SW 1271 (cell line): ENCODE results near the gene STAB2.

Experiments used
- DNase-seq, 2 experiments: peaks; one replicate each; lab custom pipeline; 2025; lab: John Stamatoyannopoulos, UW

The STAB2 gene, protein sequence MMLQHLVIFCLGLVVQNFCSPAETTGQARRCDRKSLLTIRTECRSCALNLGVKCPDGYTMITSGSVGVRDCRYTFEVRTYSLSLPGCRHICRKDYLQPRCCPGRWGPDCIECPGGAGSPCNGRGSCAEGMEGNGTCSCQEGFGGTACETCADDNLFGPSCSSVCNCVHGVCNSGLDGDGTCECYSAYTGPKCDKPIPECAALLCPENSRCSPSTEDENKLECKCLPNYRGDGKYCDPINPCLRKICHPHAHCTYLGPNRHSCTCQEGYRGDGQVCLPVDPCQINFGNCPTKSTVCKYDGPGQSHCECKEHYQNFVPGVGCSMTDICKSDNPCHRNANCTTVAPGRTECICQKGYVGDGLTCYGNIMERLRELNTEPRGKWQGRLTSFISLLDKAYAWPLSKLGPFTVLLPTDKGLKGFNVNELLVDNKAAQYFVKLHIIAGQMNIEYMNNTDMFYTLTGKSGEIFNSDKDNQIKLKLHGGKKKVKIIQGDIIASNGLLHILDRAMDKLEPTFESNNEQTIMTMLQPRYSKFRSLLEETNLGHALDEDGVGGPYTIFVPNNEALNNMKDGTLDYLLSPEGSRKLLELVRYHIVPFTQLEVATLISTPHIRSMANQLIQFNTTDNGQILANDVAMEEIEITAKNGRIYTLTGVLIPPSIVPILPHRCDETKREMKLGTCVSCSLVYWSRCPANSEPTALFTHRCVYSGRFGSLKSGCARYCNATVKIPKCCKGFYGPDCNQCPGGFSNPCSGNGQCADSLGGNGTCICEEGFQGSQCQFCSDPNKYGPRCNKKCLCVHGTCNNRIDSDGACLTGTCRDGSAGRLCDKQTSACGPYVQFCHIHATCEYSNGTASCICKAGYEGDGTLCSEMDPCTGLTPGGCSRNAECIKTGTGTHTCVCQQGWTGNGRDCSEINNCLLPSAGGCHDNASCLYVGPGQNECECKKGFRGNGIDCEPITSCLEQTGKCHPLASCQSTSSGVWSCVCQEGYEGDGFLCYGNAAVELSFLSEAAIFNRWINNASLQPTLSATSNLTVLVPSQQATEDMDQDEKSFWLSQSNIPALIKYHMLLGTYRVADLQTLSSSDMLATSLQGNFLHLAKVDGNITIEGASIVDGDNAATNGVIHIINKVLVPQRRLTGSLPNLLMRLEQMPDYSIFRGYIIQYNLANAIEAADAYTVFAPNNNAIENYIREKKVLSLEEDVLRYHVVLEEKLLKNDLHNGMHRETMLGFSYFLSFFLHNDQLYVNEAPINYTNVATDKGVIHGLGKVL (N-terminal part only)

DNA sequence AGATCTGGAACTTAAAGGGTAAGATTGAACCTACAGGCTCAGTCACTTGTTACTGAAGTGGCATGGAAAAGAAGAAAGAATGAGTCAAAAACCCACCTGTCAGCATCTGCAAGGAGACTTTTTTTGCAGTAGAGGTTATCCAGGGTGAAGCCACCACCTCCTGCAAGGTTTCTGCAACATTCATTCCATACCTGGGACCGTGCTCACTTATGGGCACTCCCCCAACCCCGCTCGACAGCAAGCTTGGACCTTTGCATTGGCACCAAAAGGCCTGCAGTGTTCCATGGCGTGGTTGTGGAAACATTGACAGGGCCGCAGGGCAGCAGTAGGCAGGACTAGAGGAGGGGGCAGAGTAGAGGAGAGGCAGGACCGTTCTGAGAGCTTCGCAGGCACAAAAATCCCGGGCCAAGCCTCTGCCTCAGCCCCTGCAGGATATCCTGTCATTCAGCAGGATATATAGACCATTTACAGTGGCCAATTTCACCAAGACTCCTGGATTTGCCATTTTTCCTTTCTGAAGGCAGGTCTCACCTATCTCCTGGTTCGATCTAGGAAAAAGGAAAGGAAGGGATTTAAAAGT, at the start of gene STAB2:
STAB2 (plus strand) TSS at position 483 of the 580 bp plus-strand sequence. CDS start 204 bp downstream, outside the sequence.
- DNase-seq = no peak

DNA sequence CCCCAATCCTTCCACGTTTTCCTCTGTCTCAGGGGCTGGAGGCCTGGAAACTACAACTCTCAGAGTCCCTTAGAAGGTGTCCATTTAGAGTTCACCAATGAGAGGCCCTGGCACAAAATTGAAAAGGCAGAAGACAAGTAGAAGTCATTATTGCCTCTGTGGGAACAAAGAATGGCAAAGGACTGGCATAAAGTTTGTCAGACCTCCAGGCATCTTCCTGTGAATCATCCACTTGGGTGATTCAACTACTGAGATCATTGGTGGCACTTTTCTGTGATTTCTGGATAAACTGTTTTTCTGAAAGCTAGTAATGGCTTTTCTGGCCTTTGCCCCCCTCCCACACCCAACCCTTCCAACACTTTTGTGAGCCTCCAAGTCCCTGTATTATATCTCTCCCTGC, 48.7 kb upstream of the STAB2 start:
- DNase-seq = peak in 1 of 2 experiments; percentile 4

DNA sequence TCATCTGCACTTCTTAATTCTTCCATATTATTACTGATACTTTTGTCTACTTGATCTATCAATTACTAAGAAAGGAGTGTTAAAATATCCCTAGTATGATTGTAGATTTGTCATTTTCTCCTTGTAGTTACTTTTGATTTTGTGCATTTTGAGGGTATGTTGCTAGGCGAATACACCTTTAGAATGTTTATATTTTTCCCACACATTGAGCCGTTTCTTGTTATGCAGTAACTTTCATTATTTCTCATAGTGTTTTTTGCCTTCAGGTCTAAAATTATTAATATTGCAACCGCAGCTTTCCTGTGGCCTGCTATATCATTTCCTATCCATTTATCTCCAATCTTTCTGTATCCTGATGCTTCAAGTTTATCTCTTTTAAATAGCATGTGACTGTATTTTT, 46.8 kb upstream of the STAB2 start:
- no peak for DNase-seq

DNA sequence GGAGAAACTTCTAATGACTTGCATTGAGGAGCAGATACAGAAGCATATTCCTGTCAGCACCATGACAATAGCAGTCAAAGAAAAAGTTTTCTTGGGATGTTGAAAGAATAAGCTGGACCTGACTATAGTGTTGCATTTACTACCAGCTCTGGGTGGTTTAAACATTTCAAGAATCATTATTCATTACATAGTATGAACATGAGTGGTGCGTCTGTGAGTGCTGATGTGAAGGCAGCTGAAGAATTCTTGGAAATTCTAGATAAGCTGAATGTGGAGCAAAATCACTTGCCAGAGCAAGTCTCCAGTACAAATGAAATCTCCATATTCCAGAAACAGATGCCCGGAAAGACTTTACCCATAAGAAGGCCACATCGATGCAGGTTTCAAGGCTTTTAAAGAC, 45.0 kb upstream of the STAB2 start:
- DNase-seq = no peak

DNA sequence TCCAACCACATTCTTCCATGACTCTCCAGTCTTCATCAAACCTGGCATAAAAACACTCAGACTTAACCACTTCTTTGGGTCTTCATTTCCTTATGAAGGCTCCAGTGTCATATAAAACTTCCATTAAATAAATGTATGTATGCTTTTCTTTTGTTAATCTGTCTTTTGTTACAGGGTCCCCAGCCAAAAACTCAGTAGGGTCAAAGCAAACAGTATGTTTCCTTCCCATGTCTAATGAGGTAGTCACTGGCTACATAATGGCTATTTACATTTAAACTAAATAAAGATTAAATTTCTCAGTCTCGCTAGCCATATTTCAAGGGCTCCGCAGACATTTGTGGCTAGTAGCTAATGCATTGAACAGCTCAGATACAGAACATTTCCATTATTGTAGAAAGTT, 40.1 kb upstream of the STAB2 start:
- no peak for DNase-seq

DNA sequence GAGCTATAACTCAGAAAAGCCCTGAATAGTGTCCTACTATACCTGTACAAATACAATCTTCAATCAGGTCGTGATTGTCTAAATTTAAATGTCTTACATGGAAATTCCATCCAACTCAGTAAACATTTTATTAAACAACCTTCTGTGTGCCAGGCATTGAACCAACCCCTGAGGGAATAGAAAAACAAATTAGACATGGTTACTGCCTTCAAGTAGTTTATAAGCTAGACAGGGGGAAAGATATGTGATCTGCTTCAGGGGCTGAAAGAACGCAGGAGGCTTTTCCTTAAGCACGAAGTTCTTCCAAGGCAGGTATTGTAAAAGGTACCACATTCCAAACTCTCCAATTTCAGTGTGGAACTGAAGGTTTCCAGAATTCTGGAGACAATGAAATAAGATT, 39.7 kb upstream of the STAB2 start:
- no peak for DNase-seq

DNA sequence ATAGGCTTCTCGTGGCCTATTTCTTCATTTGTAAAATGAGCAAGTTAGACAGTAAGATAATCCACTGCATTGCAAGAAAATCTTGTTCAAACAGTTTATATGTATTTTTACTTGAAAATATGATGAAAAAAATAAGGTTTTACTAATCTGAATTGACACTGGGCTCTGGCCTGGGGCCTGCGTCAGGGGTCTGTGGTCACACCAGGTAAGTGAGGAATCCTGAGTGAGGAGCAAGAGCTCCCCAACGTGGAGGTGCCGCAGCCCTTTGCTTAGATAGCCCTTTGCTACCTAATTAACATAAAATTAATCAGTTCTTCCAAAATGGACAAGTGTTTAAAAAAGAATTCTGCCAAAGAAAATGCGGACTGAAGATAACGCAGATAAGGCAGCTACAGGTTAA, 39.1 kb upstream of the STAB2 start:
- no peak for DNase-seq

DNA sequence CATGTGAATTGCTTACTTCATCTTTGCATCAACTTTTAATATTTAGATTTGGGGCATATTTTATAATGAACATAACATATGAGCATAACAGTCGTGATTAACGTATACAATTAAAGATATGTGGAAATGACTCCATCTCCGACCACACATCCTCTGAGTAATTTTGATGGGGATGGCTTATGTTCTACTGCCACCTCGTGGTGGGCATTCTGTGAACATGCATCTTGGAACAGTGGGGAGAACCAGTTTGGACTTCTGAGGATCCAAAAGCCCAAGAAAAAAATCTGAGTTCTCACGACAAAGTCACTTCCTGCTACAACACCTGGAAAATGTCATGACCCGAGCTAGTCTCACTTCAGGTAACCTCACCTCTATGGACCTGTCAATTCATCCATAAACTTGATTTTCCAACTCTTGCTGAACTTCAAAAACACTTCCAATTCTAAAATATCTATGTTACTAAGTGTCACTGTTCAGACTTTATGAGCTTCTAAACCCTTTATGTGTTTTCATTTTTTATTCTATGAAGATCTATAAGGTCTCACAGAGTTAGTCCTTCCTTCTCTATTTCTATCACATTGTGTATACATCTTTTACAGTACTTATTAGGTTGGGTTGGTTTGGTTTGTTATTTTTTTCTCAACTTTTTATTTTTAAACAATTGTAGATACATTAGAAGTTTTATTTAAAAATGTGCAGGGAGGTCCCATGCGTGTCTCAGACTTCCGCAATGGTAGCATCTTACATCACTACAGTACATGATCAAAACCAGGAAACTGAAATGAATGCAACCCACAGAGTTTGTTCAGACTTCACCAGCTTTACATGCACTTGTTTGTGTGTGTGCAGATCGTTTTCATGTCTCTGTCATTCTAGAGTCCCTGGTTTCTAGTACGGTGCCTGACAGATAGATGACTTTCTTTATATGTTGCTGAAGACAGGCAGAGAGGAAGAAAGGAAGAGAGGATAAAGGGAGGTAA, 38.2 kb upstream of the STAB2 start:
- DNase-seq = peak; percentile 31 to 64

DNA sequence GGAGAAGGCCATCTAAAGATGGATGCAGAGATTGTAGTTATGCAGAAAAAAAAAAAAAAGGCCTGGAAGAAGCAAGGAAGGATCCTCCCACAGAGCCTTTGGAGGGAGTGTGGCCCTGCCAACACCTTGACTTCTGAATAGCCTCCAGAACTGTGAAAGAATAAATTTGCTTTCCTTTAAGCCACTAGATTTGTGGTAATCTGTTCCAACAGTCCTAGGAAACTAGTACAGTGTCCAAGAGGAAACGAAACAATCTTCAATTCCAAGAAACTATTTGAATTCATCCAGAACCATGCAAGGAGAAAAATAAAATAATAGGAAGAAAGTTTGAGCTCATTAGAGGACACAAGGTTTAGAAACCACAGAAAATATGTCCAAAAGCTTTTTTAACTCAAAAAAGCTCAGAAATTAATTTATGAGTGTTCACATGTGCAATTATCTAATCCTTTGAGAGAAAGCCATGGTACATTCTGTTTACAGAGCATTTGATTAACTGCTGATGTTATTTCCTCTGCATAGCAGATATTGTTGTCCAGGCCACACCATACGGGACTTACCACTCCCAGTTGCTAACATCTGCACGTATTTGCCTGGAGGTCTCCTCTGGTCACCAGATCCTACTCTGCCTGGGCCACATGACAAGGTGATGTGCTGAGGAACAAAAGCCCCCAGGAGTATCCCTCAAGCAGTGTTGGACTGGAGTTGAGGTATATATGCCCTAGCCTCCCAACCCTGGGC, 30.0 kb upstream of the STAB2 start:
- no peak for DNase-seq

DNA sequence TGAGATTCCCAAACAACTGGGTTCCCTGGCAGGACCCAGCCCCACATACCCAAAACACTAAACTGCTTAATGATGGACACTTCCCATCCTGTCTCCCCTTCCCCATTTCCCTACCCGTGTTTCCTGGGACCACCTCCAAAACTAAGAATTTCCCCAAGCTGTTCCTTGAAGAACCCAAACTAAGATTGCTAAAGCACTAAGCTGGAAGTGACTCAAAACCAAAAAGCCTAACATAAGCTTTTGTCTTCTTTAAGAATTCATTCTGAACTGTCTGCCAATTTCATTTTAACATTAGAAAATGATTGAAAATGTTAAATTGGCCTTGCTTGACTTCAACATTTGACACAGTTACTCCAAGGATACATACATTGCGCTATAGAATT, 29.5 kb upstream of the STAB2 start:
- DNase-seq = no peak

DNA sequence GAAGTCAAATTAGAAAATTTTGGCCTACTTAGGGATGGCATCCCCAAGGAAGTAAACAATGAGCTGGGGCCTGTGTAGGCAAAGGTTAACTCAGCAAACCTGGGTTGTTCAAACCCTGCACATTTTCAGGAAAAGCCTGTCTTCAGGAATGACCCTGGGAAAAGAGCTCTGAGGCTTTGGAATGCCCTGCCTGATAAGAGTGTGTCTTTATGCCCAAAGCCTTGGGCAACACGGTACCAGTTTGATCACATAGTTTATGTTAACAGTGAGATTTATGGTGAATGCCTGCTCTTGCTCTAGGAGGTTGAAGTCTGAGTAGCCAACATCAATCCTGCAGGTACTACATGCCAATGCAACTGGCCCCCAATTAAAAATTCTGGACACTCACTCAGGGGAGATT, 28.2 kb upstream of the STAB2 start:
- DNase-seq = no peak

DNA sequence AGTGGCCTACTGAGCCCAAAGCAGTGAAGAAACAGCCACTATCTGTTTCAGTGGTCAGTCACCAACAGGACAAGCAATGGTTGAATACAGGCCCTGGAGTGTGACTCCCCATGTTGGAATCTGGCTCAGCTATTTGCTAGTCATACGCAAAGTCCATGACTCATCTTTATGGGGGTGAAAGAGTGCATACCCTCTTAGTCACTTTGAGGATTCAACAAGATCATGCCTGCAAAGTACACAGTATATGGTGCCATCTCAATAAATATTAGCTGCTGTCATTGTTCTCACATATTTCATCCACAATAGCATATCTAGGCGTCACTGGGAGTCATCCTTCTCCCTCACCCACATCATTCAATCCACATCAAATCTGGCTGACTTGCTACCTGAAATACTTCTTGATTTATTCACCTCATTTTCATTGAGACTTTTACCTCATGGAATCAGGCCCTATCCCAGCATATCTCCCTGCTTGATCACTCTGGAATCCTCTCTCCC, 26.4 kb upstream of the STAB2 start:
- DNase-seq = peak; percentile 77 to 92

DNA sequence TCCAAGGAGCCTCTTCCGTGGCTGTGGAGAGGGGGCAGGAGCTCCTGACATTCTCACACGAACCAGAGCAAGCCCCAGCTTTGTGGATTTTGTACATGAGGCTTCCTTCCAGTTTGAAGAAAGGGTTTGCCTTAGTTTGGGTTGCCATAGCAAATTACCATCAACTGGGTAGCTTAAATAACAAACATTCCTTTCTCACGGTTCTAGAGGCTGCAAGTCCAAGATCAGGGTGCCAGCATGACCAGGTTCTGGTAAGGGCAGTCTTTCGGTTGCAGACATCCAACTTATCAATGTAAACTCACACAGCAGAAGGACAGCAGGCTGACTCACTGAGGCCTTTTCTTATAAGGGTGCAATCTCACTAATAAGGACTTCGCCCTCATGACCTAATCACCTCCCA, 25.9 kb upstream of the STAB2 start:
- DNase-seq = peak in 1 of 2 experiments; percentile 28

DNA sequence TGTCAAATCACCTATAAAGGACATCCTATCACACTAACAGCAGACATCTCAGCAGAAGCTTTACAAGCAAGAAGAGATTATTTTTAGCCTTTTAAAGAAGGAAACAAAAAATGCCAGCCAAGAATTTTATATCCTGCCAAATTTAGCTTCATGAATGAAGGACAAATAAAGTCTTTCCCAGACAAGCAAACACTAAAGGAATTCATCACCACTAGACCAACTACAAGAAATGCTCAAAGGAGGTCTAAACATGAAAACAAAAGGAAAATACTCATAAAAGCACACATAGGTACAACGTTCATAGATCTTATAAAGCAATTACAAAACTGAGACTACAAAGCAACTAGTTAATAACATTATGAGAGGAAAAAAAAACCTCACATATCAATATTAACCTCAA, 20.7 kb upstream of the STAB2 start:
- DNase-seq = no peak

DNA sequence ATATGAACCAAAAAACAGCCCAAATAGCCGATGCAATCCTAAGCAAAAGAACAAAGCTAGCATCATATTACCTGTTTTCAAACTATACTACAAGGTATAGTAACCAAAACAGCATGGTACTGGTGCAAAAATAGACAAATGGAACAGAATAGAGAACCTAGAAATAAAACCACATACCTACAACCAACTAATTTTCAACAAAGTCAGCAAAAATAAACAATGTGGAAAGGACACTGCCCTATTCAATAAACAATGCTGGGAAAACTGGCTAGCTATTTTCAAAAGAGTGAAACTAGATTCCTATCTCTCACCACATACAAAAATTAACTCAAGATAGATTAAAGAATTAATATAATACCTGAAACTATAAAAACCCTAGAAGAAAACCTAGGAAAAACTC, 17.8 kb upstream of the STAB2 start:
- DNase-seq = no peak

DNA sequence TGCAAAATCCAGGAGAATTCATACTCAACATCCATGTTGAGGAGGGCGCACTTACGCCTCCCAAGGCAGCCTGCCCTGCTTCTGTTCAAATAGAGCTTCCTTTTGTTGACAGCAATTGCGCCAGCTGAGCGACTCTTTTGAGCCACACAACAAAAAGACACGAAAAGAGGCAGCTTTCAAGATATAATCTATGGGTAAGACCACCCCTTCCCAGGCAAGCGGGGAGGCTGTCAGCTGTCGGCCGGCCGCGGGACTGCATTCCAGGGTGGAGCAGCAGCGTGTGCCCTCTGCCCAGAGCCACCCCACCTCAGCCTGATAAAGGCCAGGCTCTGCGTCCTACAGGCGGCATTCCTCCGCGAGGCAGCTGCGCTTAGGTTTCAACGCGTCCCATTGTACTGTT, 15.8 kb upstream of the STAB2 start:
- DNase-seq = no peak

DNA sequence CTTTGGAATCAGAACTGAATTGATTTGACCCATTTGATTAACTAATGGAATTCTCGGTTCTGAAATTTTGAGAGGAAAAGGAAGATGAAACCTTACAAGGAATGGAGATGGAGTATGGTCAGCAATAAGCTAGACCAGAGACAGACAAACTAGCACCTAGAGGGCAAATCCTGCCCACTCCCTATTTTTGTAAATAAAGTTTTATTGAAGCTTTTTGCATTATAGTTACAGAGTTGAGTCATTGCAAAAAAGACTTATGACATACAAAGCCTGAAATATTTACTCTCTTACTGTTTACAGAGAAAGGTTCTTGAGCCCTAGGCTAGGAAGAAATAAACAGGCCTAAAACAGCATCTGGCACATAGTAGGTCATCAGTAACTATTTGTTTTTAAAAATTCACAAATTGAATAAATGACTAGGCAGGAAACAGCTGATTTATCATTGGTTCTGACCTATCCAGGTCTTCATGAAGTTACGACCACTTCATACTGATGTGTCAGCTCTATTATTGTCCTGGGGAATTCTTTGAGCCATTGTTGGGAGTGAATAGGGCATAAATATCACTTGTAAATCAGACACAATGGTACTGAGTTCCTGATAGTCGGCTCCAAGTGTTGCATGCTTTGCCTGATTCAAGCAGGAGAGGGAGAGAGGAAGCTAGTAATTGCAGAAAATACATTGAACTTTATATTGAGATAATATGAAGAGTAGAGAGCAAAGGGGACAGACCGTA, 14.6 kb upstream of the STAB2 start:
- no peak for DNase-seq

DNA sequence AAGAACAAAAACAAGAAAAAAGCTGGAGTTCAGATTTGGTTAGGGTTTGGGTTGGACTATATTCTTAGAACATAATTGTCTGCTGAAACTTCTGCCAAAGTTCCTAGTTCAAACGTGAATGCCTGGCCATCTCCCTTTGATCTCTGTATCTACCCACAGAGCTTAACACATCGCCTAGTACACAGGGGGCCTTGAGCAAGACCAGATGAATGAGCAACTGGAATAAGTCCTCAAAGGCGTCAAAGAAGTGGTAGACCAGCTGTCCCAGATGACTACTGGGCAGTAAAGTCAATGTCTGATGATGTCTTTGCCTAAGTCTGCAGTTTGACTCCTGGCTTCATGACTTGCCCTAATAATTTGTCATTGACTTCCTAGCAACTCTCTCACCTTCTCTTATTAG, 13.9 kb upstream of the STAB2 start:
- DNase-seq = no peak

DNA sequence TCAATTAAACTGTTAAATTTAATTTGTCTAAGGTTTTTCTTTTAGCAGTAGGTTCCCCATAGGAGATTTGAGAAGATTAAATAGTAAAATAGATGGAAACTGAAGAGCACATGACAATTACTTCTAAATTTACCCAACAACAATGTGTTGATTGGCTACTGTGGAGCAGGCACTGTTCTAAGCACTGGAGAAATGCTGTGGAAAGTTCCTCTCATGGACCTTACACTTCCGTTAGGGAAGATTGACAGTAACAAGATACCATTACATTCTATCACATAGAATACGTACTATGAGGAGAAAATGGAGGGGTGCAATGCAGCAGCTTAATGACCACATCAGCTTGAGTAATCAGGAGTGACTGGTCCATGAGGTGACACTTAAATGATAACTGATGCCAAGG, 8.1 kb upstream of the STAB2 start:
- no peak for DNase-seq
